ENCODE measurements around the gene GSN.
A peak's percentile ranks its signal among the peaks of the same experiment; 100 is the strongest.

GSN gene

DNA sequence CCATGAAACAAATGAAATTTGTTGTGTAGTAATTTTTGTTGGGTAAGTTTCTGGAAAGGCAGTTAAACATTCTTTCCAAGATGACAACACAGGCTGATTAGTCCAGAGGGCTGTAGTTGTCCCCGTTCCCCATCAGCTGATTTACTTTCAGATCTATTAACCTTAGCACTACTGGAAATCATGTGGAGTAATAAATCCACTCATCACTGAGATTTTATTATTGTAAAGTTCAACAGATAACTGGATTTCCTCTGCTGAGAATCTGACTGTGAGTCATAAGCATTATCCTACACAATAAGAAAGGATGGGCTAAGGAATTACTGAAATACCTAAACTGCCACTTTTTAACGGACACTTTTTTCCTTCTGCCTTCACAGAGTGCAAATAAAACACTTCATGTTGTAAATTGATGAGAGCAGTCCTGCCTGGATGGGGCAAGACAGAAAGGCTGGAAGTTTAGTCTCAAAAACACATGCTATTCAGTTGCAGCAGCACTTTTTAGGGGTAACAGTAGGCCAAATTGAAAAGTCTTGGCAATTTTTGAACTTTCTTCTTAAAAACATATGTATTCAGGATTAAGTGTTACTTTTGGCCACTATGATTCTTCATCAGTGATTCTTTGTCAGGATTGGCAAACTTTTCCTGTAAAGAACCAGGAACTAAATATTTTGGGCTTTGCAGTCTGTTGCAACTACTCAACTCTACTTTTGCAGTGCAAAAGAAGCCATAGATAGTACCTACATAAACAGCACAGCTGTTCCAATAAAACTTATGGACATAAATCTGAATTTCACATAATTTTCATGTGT, 95.1 kb downstream of the GSN start:
- no peak for FAIRE-seq

DNA sequence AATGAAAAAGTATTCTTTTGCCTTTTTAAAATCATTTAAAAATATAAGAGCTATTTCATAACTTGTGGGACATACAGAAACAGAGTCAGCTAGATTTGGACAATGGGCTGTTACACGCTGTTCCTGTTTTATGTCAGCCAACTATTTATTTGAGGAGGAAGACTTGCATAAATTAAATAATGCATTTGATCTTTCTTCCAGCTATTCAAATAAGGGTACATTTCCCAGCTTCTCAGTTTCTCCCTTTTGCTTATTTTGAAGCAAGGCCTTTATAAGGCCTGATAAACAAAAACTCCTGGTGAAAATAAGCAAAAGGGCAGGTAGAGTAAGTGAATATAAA, 95.6 kb downstream of the GSN start:
- FAIRE-seq (no peak), DNase-seq (ENCODE audit: extremely low spot score, insufficient read length, low read depth) (no peak)

More for the DNA sequence above, 95.1 kb downstream of the GSN start:
- DNase-seq (ENCODE audit: extremely low spot score, insufficient read length, low read depth): no peak

DNA sequence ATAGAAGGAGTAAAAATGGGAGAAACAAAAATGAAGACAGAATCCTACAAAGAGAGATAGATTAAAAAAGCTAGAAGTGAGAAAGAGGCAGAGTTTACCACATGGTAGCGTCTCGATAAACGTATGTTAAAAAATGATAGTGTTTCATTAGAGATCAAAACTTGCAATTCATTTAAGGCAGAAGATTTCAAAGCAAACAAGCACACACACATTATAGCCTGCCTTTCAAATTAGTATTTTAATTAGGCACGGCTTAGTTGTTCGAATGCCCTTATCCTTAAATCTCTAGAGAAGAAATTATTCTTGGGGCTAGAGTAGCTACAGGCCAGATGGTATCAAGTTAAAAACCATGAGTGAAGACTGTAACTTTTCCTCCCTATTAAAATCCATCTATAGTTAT, 96.1 kb downstream of the GSN start:
- no peak for FAIRE-seq

DNA sequence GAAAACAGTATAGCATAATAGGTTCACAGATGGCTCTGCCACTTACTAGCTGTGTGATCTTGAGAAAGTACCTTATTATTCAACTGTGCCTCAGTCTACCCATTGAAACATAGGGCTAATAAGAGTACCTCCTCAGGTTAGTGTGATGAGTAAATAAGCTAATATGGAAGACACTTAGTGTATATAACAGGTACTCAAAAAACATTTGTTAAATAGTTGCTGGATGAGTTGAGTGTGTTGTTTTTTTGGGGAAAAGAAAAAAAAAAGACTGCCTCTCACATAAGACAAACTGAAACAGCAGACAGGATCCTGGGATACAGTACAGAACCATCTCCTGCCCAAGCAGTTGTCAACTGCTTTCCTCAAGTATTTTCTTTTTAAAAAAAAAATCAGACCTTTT, 96.9 kb downstream of the GSN start:
- FAIRE-seq: no peak

More for the DNA sequence above, 96.1 kb downstream of the GSN start:
- no peak for DNase-seq (ENCODE audit: extremely low spot score, insufficient read length, low read depth)

DNA sequence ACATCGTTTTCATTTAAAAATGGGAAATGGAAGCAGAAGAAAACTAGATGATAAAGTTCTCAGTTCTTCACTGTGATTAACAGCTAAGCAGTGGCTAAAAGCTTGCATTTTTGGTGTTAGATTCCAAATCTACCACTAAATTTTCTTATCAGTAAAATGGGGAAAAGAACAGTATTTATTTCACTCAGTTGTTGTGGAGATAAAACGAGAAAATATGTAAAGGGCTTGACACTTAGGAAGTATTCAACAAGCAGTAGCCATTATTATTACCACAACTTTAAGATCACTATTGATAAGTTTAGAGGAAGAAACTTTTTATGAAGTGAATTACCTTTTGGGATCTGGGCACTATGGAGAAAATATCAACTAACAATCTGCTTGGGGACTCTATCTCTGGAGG, 97.6 kb downstream of the GSN start:
- DNase-seq (ENCODE audit: extremely low spot score, insufficient read length, low read depth) (no peak), FAIRE-seq (no peak)

More for the DNA sequence above, 96.9 kb downstream of the GSN start:
- no peak for DNase-seq (ENCODE audit: extremely low spot score, insufficient read length, low read depth)

DNA sequence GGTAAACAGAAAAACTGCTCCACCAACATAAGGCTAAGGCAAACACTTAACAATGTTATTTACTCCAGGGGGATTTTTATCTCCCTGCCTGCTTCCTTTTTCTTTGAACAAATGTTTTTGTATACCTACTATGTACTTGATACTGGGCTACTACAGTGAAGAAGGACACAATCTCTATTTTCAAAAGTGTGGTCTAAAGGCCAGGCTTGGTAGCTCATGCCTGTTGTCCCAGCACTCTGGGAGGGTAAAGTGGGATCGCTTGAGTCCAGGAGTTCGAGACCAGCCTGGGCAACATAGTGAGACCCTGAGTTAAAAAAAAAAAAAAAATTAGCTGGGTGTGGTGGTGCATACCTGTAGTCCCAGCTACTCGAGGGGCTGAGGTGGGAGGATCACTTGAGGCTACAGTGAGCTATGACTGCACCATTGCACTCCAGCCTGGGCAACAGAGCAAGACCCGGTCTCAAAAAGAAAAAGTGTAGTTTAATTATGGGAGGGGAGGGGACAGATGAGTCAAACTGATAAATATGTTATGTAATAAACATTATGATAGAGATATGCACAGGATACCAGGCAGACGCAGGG, 98.7 kb downstream of the GSN start:
- no peak for FAIRE-seq

DNA sequence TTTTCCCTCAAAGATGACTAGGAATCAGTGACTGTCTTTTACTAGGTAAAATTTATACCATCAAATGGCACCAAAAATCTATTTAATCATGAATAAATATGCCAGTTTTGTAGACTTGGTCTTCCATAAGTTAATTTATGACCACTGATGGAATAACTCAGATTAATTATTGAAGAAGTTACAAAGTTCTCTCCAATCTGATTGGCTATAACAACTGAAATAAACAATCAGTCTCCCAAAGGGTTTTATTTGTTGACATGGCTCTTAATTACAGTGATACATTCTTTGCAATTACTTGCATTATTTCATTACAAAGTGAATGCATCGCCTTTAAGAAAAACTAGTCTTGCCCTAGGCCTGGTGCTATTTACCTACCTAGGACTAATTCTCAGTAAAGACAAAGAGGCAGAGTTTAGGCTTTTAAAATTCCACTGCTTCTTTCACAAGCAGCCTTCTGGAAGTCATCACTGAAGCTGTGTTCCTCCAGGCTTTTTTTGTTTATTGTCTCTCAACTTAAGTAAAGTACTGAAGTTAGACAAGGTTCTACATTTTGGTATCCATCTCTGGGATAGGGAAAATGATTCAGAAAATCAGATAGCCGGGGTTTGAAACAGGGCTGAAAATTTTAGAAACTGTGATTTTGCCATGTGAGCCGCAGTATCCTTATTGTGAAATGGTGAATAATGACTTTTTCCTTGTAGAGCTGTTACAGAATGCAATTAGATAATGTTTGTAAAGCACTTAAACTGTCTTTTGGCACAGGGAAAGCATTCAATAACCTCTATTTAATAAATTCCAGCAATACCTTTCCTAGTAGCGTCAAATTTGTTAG, 99.6 kb downstream of the GSN start:
- DNase-seq (ENCODE audit: extremely low spot score, insufficient read length, low read depth) (no peak), FAIRE-seq (no peak)

More for the DNA sequence above, 98.7 kb downstream of the GSN start:
- no peak for DNase-seq (ENCODE audit: extremely low spot score, insufficient read length, low read depth)

DNA sequence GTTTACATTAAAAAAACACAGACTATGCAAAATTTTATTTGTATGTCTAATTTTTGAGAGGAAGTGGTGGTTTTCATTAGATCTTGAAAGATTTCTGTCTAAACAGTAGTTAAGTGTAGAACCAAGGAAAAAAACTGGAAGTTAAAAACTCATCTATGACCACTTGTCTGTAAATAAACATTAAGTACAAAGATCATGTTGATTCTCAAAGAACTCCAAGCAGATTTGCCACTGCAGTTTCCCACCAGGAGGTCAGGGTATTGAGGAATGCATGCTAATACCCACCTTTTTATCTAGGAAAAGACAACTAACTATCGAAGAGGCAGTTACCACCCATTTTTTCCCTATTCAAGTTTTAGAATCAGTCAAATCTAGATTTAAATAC, 100.2 kb downstream of the GSN start:
- FAIRE-seq (no peak), DNase-seq (ENCODE audit: extremely low spot score, insufficient read length, low read depth) (no peak)

DNA sequence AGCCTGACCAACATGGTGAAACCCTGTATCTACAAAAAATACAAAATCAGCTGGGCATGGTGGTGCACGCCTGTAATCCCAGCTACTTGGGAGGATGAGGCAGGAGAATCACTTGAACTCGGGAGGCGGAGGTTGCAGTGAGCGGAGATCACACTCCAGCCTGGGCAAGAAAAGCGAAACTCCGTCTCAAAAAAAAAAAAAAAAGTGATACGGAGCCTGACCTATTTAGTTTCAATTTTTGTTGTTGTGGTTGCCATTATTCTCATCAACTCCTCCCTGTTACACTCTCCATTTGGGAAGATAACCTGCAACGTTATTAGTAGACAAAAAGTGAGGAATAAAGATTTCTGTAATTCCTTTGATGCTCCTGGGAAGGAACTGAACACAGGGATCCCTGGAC, 100.8 kb downstream of the GSN start:
- DNase-seq (ENCODE audit: extremely low spot score, insufficient read length, low read depth) (no peak), FAIRE-seq (no peak)

DNA sequence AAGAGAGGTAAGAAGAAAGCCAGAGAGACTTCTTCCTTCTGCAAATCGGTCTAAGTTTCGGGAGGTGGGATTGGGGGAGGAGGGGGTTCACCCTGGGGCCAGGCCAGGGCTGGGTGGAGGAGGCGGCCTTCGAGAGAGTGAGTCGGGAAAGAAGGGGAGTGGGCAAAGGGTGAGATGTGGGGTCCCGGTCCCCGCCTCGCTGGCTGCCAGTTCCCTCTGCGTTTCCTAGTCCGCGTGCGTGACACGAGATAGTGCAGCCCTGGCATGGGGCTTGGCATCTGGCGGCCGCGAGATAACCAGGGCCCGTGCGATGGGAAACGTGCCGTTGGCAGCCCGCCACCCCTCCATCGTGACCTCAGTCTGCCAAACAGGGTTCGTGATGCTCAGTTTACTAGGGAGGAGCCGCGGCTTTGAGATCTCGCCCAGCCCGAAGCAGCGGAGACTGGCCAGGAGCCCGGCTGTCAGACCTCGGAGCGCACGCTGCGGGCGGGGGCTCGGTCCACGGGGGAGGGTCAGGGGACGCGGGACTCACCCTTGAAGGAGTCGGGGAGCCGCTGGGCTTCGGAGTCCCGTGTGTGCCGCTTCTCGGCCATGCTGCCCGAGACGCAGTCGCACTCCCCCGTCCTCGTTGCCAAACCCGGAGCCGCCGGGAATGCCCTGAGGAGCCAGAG, 101.8 kb downstream of the GSN start, which contains the start of gene STOM:
Gene STOM, minus strand, starts transcription at position 656 of the 671 bp plus-strand sequence. Its CDS starts 63 bp downstream, at position 593.
- peak; percentile 23 for DNase-seq (ENCODE audit: extremely low spot score, insufficient read length, low read depth)
- FAIRE-seq: no peak

DNA sequence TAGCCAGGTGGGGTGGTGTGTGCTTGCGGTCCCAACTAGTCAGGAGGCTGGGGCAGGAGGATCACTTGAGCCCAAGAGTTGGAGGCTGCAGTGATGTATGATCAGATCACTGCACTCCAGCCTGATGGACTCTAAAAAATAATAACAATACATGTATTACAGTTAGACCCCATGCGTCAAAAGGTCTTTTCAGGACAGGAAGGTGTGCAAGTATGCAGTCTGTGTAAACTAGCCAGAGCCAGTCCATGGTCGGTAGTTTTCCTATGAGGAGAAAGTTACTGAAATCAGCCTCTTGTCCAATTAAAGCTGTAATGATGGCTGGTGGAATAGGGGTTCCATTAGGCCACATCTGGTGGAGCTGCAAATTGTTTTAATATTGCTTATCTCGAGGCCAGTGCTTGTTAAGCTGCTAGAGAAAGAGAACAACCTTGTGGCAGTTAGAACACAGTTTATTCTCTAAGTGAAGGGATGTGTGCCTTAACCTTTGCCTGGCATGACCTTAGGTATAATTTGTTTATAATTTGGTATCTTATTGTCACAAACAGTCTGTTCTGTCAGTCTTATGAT, 103.6 kb downstream of the GSN start:
- no peak for DNase-seq (ENCODE audit: extremely low spot score, insufficient read length, low read depth)
- FAIRE-seq: no peak

DNA sequence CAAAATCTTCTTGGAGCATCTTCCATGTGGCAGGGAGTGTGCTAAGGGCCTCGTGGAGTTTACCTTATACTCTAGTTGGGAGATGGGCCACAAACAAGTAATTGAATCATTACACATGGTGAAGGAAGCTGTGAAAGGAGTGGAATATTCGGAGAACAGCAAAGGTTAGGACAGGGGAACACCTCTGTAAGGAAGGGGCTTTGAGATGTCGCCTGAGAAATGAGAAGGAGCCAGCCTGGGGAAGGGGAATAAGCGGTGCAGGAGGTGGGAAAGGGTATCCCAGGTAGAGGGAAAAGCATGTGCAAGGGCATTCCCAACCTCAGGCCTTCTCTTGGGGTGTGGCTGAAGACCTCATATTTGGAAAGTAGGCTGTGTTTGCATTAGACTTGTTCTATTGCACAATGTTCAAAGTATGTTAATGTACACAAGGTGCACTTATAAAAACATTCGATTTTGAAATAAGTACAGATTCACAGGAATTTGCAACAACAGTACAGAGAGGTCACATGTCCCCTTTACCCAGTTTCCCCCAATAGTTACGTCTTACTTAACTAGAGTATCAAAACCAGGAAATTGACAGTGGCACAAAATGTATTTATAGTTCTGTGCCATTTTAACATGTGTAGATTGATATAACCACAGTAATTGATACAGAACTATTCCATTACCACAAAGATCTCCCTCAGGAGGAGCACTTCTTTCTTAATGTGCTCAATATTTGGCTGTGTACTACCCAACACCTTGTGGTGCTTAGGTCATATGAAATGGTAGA, 104.5 kb downstream of the GSN start:
- FAIRE-seq (no peak), DNase-seq (ENCODE audit: extremely low spot score, insufficient read length, low read depth) (no peak)

DNA sequence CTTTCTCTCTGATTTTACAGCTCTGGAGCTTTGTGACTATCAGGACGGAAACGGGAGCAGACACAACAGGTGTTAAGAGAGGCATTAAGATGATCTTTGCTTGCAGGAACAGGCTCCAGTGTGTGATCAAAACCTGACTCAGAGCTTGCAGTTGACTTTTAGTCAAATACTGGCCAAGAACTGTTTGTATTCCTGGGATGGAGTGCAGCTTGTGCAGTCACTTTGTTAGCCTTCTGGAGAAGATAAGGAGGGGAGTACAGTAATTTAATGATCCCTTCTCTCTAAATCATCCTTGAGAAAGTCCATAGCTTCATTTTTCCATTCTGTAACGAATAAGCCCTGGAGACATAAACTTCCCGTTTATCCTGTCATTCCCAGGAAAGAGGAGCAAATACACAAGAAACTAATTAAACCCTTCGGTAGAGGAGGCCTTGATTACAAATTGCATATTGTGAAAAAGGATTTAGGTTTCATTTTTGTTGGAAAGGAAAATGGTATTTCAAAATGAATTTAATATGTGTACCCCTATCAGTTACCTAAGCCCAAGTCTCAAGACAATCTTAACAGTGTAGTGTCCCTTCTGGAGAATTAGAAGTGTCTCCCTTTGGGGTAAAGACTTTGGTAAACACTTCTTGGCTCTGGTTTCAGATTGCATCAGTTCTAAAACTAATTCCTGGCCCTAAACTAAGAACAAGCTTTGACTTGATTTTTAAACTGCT, 105.2 kb downstream of the GSN start:
- no peak for FAIRE-seq
- DNase-seq (ENCODE audit: extremely low spot score, insufficient read length, low read depth): no peak

DNA sequence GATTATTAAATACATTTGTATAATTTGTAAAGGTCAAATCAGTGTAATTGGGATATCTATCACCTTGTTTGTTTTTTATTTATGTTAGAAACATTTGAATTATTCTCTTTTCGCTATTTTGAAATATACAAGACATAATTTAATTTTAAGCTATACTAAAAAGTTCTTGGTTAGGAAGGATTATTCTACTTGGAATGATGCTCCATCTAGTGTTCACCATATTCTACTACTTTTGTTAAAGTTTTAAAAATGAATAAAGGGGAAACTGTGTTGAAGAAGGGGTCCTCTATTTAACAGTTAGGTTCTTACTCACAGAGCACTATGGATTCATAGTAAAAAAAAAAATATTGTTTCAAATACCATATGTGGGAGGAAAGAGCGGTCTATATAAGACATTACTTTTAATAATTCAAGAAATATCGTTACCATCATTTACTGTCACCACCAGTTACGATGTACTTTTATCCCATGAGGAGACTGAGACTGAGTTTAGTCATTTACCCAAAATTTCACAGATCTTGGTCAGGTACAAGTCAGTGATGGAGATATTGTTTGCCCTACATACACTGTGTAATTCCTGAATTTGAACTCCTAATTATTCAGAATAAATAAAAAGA, 108.4 kb downstream of the GSN start:
- DNase-seq (ENCODE audit: extremely low spot score, insufficient read length, low read depth) (no peak), FAIRE-seq (no peak)

DNA sequence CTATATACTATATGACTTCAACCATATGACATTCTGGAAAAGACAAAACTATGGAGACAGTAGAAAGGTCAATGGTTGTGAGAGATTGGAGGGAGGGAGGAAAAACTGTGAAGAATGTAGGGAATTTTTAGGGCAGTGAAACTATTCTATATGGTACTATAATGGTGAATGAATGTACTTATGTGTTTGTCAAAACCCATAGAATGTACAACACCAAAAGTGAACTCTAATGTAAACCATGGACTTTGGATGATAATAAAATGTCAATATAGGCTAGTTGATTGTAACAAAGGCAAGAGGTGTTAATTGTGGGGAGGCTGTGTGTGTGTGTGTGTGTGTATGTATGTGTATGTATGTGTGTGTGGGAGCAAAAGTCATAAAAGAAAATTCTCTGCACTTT, 112.9 kb downstream of the GSN start:
- FAIRE-seq (no peak), DNase-seq (ENCODE audit: extremely low spot score, insufficient read length, low read depth) (no peak)

All from GM18507 (cell line).